GM21576 (cell line): ENCODE data around the gene CHPF.

Source experiments
- ATAC-seq: cut with Tn5 transposase; IDR thresholded peaks from one replicate; pipeline ENCODE4 v1.9.1; 2021; ENCODE audit warnings: mild to moderate bottlenecking, moderate library complexity; ENCODE audit not compliant: unreplicated experiment

Gene CHPF

GRCh38 chr2:219514836-219515235, 28.8 kb downstream of the CHPF start:
- ATAC-seq: no peak

- no peak for ATAC-seq
Measured at GRCh38 chr2:219514196-219514761, 29.3 kb downstream of the CHPF start, which contains the start of gene ASIC4. Gene ASIC4, plus strand, starts transcription at chr2:219514482. Its CDS starts 243 bp downstream, at chr2:219514725.

GRCh38 chr2:219513787-219514186, 29.8 kb downstream of the CHPF start:
- no peak for ATAC-seq

GRCh38 chr2:219512524-219513216, 30.9 kb downstream of the CHPF start:
- no peak for ATAC-seq

- no peak for ATAC-seq
Measured at GRCh38 chr2:219511547-219512325, 31.9 kb downstream of the CHPF start.

GRCh38 chr2:219510512-219511135, 33.0 kb downstream of the CHPF start:
- ATAC-seq: no peak

- ATAC-seq: peak; percentile 69
Measured at GRCh38 chr2:219509780-219510511, 33.7 kb downstream of the CHPF start.

- ATAC-seq: peak; percentile 5
Measured at GRCh38 chr2:219508971-219509779, 34.4 kb downstream of the CHPF start.

GRCh38 chr2:219508444-219508734, 35.2 kb downstream of the CHPF start:
- no peak for ATAC-seq

GRCh38 chr2:219507581-219508443, 35.8 kb downstream of the CHPF start:
- no peak for ATAC-seq

GRCh38 chr2:219506802-219507526, 36.6 kb downstream of the CHPF start:
- ATAC-seq: no peak

- no peak for ATAC-seq
Measured at GRCh38 chr2:219506153-219506801, 37.3 kb downstream of the CHPF start.

GRCh38 chr2:219505585-219505984, 38.0 kb downstream of the CHPF start:
- ATAC-seq: no peak

- no peak for ATAC-seq
Measured at GRCh38 chr2:219502618-219503017, 41.0 kb downstream of the CHPF start.

- ATAC-seq: no peak
Measured at GRCh38 chr2:219501849-219502248, 41.8 kb downstream of the CHPF start.

- no peak for ATAC-seq
Measured at GRCh38 chr2:219500135-219500534, 43.5 kb downstream of the CHPF start.

- no peak for ATAC-seq
Measured at GRCh38 chr2:219499555-219499954, 44.1 kb downstream of the CHPF start.

GRCh38 chr2:219499058-219499307, 44.6 kb downstream of the CHPF start:
- ATAC-seq: no peak
